NCI-H2196 treated with DMSO at 0.1 percent for 48 hours (cell line): ENCODE measurements around the gene SSBP2.
"Not testable (repeated sequence)": the region's sequence is repeated elsewhere in the genome, so short reads cannot be mapped to it uniquely, and the experiment has no call there.

Experiments
- DNase-seq: peaks from one replicate; lab custom pipeline; 2025; ENCODE audit not compliant: unreplicated experiment; lab: John Stamatoyannopoulos, UW

SSBP2 gene

DNA sequence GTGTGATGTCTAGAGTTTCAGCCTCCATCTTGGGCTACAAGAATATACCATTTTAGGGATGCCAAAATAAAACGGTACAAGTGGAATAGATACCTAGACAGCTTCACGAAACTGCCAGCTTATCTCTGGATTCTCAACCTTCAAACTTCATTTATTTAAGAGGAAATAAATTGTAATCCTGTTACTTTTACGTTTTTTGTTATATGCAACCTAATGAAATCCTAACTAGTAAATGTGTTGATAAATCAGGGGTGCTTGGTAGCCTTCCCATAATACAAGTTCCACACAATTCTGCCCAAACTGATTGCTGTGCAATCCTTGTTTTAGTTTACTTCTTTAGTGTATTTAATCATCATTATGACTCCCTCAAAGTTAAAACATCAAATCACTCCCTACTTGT, 75.5 kb downstream of the SSBP2 start:
- no peak for DNase-seq

- no peak for DNase-seq
Measured at GRCh38 chr5:81665795-81666194, 85.1 kb downstream of the SSBP2 start.

DNA sequence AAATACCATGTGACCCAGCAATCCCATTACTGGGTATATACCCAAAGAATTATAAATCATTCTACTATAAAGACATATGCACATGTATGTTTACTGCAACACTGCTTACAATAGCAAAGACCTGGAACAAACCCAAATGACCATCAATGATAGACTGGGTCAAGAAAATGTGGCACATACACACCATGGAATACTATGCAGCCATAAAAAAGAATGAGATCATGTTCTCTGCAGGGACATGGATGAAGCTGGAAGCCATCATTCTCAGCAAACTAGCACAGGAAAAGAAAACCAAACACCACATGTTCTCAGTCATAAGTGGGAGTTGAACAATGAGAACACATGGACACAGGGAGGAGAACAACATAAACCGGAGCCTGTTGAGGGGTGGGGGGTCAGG, 90.3 kb downstream of the SSBP2 start:
- not testable (repeated sequence) for DNase-seq

DNA sequence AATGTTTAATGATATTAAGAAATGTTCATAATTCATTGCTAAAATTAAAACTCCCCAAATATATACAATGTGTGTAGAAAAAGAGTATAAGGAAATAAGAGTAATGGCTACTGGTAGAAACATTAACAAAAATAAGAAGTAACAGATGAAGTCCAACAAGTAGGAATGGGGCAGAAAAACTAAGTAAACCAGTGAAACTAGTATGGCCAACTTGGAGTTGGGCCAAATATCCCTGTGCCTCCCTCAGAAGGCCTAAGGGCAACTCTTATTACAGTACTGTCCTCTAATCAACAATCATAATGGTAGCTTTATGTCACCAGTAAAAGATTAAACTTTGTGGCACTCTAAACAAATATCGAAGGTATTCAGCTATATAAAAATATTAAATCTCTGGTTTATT, 93.5 kb downstream of the SSBP2 start:
- DNase-seq, result no peak

DNA sequence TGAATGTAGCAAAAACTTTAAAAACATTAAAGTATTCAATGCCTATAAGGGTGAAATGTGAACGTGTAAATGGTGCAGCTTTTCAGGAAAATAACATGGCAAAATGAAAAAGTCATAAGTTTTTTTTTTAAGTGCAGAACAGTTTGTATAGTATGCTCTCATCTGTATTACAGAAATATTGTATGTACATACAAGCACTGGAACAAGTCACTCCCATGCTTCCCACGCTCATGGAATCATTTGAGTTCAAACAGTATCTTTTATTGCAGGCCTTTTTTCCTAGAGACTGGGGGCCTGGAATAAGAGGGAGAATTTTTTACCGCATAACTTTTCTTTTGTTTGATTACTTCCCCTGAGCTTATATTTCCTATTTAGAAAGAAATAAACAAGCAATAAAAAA, 94.1 kb downstream of the SSBP2 start:
- no peak for DNase-seq

GRCh38 chr5:81650987-81651386, 99.9 kb downstream of the SSBP2 start:
- no peak for DNase-seq

DNA sequence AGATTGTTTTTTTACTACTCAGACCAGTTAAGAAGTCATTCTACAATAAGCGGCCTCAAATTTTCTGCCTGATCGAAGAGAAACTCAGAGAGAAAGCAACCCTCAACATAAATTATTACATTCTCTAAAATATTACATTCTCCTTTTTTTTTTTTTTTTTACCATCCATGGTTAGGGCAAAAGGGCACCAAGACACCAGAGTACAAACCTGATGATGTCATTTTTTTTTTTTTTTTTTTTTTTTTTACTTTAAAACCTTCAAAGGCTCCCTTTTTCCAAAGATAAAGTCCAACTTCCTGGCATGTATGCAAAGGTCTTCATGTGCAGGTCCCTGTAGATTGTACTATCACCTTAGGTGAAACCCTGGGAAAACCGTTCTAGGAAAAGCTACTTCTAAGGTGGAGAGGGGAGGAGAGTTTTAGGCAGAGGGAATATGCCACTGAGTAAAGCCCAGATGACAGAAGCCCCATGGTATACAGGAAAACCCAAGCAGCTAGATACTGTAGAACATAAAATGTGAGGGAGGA, 104.4 kb downstream of the SSBP2 start:
- no peak for DNase-seq

DNA sequence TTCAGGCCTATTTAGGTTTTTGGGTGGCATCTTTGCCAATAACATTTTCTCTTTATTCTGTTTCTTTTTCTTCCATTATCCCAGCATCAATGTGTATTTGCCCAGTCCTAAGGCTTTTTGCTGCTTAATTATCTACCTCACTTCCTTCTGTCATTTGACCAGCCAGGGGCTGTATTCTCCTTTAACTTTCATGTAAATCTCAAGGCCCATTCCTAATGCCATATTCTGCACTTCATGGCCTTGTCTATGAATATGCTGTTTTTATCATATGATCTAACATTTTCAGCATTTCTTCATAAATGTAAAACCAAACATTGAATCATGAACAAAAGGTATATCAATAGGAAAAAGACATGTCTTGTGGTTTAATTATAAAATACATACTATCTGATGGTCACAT, 108.7 kb downstream of the SSBP2 start:
- no peak for DNase-seq

GRCh38 chr5:81639556-81639955, 111.3 kb downstream of the SSBP2 start:
- DNase-seq, result no peak

- DNase-seq, result no peak
Measured at GRCh38 chr5:81638471-81638870, 112.4 kb downstream of the SSBP2 start.

DNA sequence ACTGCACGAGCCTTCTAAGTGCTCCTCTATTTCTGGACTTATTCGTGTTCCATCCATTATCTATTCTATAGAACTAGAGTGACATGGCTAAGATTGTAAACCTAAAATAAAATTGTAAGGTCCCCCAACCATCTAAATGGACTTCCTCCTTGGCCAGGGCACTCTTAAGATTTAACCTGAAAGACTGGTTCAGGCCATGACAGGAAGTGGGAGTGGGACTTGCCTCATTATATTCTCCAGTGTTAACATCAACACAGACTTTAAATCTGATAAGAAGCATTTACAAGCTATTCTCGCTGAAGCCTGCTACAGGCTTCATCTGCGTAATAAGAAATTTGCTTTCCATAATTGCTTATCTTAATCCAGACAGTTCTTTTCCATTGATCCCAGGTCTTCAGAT, 117.0 kb downstream of the SSBP2 start:
- no peak for DNase-seq

GRCh38 chr5:81633471-81633870, 117.4 kb downstream of the SSBP2 start:
- DNase-seq, result no peak

GRCh38 chr5:81632679-81633078, 118.2 kb downstream of the SSBP2 start:
- DNase-seq, result no peak

DNA sequence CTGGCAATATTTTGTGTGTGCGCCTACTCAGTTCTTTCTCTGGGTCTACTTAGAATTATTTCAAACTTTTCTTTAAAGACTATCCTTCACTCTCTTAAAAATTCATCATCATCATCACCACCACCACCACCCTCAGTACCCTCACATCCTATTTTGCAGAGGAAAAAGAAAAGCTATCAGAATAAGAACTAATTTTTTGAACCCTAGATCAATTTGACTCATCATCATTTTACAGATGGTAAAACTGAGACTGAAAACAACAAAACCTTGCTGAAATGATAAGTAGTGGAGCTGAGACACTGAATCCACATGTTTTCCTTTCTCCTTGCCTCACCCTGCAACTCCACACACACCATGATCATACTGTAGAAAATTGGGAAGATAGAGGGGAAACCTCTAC, 119.3 kb downstream of the SSBP2 start:
- no peak for DNase-seq

DNA sequence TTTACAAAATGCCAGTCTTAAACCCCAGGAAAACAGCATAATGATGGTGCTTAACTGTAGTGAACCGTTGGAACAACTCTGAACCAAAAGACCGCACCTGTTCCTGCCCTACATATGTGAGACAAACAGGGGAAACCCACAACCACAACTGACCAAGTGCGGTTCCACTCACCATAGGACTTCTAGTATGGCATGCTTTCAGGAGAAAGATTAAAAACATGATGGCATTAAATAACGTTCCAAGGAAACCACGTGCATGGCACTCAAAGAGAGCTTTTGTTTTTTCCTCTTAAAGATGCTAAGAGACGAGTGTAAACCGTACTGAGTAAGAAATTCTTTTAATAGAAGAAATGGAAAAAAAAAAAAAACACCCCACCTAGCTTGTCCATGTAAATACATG, 119.8 kb downstream of the SSBP2 start:
- DNase-seq, result no peak

DNA sequence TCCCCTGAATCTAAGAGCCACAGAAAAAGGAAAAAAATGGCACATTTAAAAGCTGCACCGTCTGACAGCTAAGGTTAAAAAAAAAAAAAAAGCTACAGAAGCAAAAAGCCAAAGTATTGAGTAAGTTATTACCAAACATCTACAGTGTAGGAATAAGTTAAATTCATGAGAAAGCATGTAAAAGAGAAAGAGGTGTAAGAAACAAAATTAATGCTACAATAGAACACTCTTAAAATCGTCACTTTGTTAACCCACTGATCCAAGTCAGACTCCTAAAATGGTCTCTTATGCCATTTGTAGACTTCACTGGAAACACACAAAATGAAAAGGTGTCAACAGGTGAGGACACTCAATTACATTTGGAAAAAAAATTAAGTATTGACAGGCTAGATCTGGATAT, 120.2 kb downstream of the SSBP2 start:
- DNase-seq, result no peak

- no peak for DNase-seq
Measured at GRCh38 chr5:81629986-81630385, 120.9 kb downstream of the SSBP2 start.

- DNase-seq, result not testable (repeated sequence)
Measured at GRCh38 chr5:81628061-81628460, 122.8 kb downstream of the SSBP2 start.

DNA sequence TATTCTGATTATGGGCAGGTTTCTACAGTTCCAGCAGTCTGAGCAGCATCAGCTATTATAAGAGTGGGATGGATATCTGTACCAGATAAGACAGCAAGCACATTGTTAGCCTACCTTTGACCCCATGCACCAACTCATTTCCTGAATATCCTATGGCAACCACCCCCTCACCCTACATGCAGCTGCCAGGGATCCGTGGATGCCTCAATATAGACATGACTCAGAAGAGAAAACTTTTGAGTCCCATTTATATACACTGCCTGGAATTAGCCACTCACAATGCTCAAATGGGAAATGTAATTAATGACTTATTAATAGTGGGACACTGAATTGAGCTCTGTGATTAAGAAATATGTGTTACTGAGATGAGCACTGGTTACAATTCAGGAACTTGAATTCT, 124.4 kb downstream of the SSBP2 start:
- DNase-seq, result no peak

- no peak for DNase-seq
Measured at GRCh38 chr5:81609810-81610375, 141.0 kb downstream of the SSBP2 start.

GRCh38 chr5:81608976-81609375, 141.9 kb downstream of the SSBP2 start:
- DNase-seq, result no peak

- no peak for DNase-seq
Measured at GRCh38 chr5:81607693-81608092, 143.2 kb downstream of the SSBP2 start.

DNA sequence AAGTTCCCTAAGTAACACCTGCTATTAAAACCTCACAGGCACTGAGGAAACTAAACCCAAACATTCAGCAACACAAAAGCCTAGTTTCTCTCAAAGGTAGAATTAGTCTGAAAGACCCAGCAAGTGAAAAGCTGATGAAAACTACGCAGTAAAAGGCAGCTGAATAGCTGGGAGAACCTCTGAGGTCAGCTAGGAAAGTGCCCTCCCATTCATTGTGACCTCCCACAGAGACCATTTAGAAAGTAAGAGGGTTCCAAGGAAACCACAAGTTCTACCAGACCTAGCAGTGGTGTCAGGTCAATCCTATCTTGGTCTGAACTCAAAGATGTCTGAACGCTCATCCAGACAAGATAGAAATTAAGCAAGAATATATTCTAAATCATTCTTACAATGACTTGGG, 144.7 kb downstream of the SSBP2 start:
- no peak for DNase-seq
